ENCODE measurements around the gene LIN7A. TPM values are rescaled to one million over a fixed set of nuclear protein-coding genes. Genes with fewer than 3 reads are reported as not detected.

The LIN7A gene
- total and polyA plus RNA-seq, 2 of the 8 experiments (the other 6 are each of a cell fraction or from before 2014, with no cell fraction given) = 5.8 to 22.0 TPM

GRCh38 chr12:80849337-80849736, 88.4 kb downstream of the LIN7A start (continued):
- no peak for TF ChIP-seq SUZ12 (IDR thresholded peaks at IDR 0.05; ENCODE audit: low read length)
- no peak for TF ChIP-seq SIX5 (IDR thresholded peaks at IDR 0.05; ENCODE audit: low read depth, low read length)
- no peak for TF ChIP-seq MAX (IDR thresholded peaks at IDR 0.05)
- no peak for TF ChIP-seq POU5F1 (IDR thresholded peaks at IDR 0.05; ENCODE audit: low read depth, low read length)
- TF ChIP-seq CTCF (IDR thresholded peaks at IDR 0.05; ENCODE audit: control extremely low read depth in 1 of 3, insufficient read depth in 1 of 3, low read depth in 1 of 3, low read length in 3 of 3) = no peak
- TF ChIP-seq POLR2A (IDR thresholded peaks at IDR 0.05; ENCODE audit: control extremely low read depth in 1 of 2, low read depth in 2 of 2, low read length in 2 of 2) = no peak
